Peyer's patch (tissue), 4 donors: ENCODE data around the gene TARP.
A peak's percentile ranks its signal among the peaks of the same experiment; 100 is the strongest.

ENCODE experiments used
- DNase-seq, 3 donors: peaks; one replicate each; pipeline ENCODE4 v3.0.0-alpha.2; 2017 to 2019
- H3K27ac ChIP-seq, 4 donors: fragments of 200-600 bp; sonication (generic); one replicate each; pipeline ENCODE4 v1.5.1; 2016 to 2019
- H3K27me3 ChIP-seq, 2 donors: fragments of 200-600 bp; sonication (generic); one replicate each; pipeline ENCODE4 v1.5.1; 2019
- H3K36me3 ChIP-seq, 3 donors: fragments of 200-600 bp; sonication (generic); one replicate each; pipeline ENCODE4 v1.5.1; 2016 to 2019
- H3K4me1 ChIP-seq, 4 donors: fragments of 200-600 bp; sonication (generic); one replicate each; pipeline ENCODE4 v1.5.1; 2016 to 2019
- H3K4me3 ChIP-seq, 4 donors: fragments of 200-600 bp; sonication (generic); 1 replicate in 3 of 4; 2 replicates in 1 of 4; pipeline ENCODE4 v1.5.1; 2016 to 2019; ENCODE audit warnings: mild to moderate bottlenecking in 1 of 4
- H3K9me3 ChIP-seq, 4 donors: fragments of 200-600 bp; sonication (generic); one replicate each; pipeline ENCODE4 v1.5.1; 2016 to 2019; ENCODE audit warnings: mild to moderate bottlenecking in 1 of 4
- POLR2A ChIP-seq, 2 donors: fragments of 450-650 bp; IDR thresholded peaks; one replicate each; pipeline ENCODE4 v1.5.1; 2017; ENCODE audit warnings: antibody characterized with exemption in 2 of 2, mild to moderate bottlenecking in 2 of 2, moderate library complexity in 2 of 2
- TF ChIP-seq, protein P1 (sequence below), 6 experiments: fragments of 450-650 bp in 4 of 6; fragments of 200-600 bp in 2 of 6; sonication (generic) in 1 of 6; IDR thresholded peaks; one replicate each; pipeline ENCODE4 v1.5.1; 2017 to 2019; ENCODE audit warnings: antibody characterized with exemption in 6 of 6, mild to moderate bottlenecking in 3 of 6, moderate library complexity in 1 of 6

TARP gene

GRCh38 chr7:38319873-38320272 lies 46.4 kb upstream of the TARP start:
- Histone ChIP-seq H3K27ac (no peak overlapping the region), H3K4me1 (no peaks in the 10 kb centered on the region), H3K27me3 (no peaks in the 10 kb centered on the region), H3K36me3 (no peaks in the 10 kb centered on the region), H3K4me3 (no peak overlapping the region), H3K9me3 (no peaks in the 10 kb centered on the region)
- no peak for DNase-seq
- TF ChIP-seq POLR2A (IDR thresholded peaks at IDR 0.05): no peak
- TF ChIP-seq, protein P1, sequence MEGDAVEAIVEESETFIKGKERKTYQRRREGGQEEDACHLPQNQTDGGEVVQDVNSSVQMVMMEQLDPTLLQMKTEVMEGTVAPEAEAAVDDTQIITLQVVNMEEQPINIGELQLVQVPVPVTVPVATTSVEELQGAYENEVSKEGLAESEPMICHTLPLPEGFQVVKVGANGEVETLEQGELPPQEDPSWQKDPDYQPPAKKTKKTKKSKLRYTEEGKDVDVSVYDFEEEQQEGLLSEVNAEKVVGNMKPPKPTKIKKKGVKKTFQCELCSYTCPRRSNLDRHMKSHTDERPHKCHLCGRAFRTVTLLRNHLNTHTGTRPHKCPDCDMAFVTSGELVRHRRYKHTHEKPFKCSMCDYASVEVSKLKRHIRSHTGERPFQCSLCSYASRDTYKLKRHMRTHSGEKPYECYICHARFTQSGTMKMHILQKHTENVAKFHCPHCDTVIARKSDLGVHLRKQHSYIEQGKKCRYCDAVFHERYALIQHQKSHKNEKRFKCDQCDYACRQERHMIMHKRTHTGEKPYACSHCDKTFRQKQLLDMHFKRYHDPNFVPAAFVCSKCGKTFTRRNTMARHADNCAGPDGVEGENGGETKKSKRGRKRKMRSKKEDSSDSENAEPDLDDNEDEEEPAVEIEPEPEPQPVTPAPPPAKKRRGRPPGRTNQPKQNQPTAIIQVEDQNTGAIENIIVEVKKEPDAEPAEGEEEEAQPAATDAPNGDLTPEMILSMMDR (IDR thresholded peaks at IDR 0.05): no peak

- no peak for TF ChIP-seq POLR2A (IDR thresholded peaks at IDR 0.05)
- TF ChIP-seq, protein P1 (IDR thresholded peaks at IDR 0.05): peak in 5 of 6 experiments; percentile 26 to 58 (median 42)
- no peak overlapping the region for H3K4me3 ChIP-seq
- no peaks in the 10 kb centered on the region for H3K36me3 ChIP-seq
- no peaks in the 10 kb centered on the region for H3K27me3 ChIP-seq
- H3K27ac ChIP-seq: peak overlapping the region in 1 of 4 donors; percentile 49
- no peaks in the 10 kb centered on the region for H3K9me3 ChIP-seq
- DNase-seq: peak in 1 of 3 donors; percentile 58
- H3K4me1 ChIP-seq: no peaks in the 10 kb centered on the region
These were observed 45.5 kb upstream of the TARP start for GRCh38 chr7:38318803-38319416.

- no peak overlapping the region for H3K4me3 ChIP-seq
- TF ChIP-seq, protein P1 (IDR thresholded peaks at IDR 0.05): no peak
- TF ChIP-seq POLR2A (IDR thresholded peaks at IDR 0.05): no peak
- no peak for DNase-seq
- H3K4me1 ChIP-seq: no peaks in the 10 kb centered on the region
- no peaks in the 10 kb centered on the region for H3K27me3 ChIP-seq
- H3K27ac ChIP-seq: peak overlapping the region in 1 of 4 donors; percentile 49
- no peaks in the 10 kb centered on the region for H3K36me3 ChIP-seq
- H3K9me3 ChIP-seq: no peaks in the 10 kb centered on the region
These were observed 44.8 kb upstream of the TARP start for GRCh38 chr7:38318241-38318640.

DNA sequence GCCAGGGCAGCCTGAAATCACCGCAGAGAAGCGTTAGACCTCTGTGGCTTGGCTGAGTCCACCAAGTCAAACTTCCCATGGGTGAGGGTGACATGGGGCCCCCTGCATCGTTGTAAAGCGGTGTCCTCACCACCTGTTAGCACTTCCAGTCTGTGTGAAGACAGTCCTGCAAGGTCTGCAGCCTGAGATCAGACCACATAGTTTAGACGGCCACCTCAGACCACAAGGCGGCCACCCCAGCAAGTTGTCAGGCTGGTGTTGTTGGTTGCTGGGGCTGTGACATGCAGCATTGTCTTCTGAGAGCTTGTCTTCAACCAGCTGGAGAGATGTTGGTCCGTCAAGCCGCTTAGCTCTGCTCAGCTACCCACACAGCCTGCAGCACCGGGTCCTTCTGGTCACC lies 44.1 kb upstream of the TARP start:
- DNase-seq: peak in 1 of 3 donors; percentile 52
- TF ChIP-seq, protein P1 (IDR thresholded peaks at IDR 0.05): no peak
- TF ChIP-seq POLR2A (IDR thresholded peaks at IDR 0.05): no peak
- H3K9me3 ChIP-seq: no peaks in the 10 kb centered on the region
- no peaks in the 10 kb centered on the region for H3K27me3 ChIP-seq
- H3K27ac ChIP-seq: no peak overlapping the region
- no peak overlapping the region for H3K4me3 ChIP-seq
- H3K36me3 ChIP-seq: no peaks in the 10 kb centered on the region
- no peaks in the 10 kb centered on the region for H3K4me1 ChIP-seq

DNA sequence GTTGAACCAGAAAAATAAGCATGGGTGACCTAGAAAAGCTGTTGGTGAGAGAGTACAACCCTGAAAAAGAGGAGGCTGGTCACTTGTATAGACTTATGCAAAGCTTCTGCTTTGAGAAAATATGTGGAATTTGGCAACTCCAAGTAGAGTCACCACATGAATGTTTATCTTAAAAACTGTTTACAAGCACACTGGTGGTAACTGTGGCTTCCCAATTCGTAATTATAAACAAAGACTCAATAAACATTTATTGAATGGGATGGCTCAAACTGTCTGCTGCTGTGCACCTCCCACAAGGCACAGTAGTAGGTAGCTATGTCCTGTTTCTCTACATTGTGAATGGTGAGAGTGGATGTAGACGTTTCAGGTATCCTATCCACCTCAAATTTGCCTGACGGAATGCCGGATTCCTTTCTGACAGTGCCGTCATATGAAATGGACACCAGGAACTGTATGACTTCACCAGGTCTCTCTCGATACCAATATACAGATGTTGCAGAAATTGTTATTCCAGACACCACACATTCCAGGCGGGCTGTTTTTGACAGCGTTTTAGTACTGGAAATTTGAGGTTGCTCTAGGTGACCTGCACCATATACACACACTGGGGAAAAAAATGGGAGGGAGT lies 43.4 kb upstream of the TARP start:
- H3K4me3 ChIP-seq: no peak overlapping the region
- no peaks in the 10 kb centered on the region for H3K27me3 ChIP-seq
- TF ChIP-seq POLR2A (IDR thresholded peaks at IDR 0.05): no peak
- TF ChIP-seq, protein P1 (IDR thresholded peaks at IDR 0.05): no peak
- no peak overlapping the region for H3K27ac ChIP-seq
- DNase-seq: no peak
- H3K9me3 ChIP-seq: no peaks in the 10 kb centered on the region
- no peaks in the 10 kb centered on the region for H3K36me3 ChIP-seq
- no peaks in the 10 kb centered on the region for H3K4me1 ChIP-seq
